Activated CD8-positive, alpha-beta memory T cell treated with anti-CD3 and anti-CD28 coated beads, Interleukin-2, amount 50 U/mL, for 48 hours (primary cell): ENCODE results near the gene UCHL1.
"Not testable (repeated sequence)": the region's sequence is repeated elsewhere in the genome, so short reads cannot be mapped to it uniquely, and the experiment has no call there.

Source experiments
- DNase-seq: peaks from one replicate; pipeline ENCODE4 v3.0.0-alpha.2; 2020

The UCHL1 gene

DNA sequence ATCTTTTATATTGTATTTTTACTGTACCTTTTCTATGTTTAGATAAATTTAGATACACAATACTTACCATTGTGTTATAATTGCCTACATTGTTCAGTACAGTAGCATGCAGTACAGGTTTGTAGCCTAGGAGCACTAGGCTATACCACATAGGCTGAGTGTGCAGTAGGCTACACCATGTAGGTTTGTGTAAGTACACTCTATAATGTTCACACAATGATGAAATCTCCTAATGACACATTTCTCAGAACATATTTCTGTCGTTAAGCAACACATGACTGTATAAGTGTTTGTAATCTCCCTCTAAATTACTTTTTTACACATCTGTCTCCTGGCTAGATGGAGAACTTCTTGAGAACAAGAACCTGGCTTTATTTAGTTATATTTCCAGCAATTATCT is 40.3 kb downstream of the UCHL1 start:
- DNase-seq = no peak

DNA sequence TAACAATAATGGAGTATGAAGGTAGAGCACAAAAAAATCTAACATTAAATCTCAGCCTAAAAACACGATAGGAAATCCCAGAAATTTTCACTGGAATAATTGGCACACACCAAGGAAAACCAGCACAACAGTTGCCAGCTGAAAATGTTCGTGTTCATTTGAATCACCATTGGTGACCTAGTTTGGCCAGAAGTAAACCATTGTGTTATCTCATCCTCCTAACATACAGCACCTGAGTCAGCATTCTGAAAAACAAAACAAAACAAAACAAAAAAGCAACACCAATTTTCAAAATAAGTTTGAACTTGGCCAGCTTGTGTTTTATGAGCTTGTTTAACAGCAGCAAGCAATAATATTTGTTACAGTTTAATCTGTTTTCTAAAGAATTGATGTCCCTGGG is 41.1 kb downstream of the UCHL1 start:
- DNase-seq = no peak

DNA sequence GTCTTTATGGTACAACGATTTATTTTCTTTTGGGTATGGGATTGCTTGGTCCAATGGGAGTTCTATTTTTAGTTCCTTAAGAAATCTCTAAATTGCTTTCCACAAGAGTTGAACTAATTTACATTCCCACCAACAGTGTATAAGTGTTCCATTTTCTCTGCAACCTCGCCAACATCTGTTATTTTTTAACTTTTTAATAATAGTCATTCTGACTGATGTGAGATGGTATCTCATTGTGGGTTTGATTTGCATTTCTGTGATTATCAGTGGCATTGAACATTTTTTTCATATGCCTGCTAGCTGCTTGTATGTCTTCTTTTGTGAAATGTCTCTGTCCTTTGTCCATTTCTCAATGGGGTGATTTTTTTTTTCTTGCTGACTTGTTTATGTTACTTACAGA is 42.8 kb downstream of the UCHL1 start:
- no peak for DNase-seq

DNA sequence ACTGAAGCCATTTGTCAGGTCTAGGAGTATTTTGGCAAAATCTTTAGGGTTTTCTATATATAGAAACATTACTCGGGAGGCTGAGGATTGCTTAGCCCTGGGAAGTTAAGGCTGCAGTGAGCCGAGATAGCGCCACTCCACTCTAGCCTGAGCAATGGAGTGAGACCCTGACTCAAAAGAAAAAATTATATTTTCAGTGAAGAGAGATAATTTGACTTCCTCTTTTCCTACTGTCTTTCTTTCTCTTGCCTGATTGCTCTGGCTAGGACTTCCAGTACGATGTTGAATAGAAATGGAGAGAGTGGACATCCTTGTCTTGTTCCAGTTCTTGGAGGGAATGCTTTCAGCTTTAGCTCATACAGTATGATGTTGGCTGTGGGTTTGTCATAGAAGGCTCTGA is 44.4 kb downstream of the UCHL1 start:
- no peak for DNase-seq

DNA sequence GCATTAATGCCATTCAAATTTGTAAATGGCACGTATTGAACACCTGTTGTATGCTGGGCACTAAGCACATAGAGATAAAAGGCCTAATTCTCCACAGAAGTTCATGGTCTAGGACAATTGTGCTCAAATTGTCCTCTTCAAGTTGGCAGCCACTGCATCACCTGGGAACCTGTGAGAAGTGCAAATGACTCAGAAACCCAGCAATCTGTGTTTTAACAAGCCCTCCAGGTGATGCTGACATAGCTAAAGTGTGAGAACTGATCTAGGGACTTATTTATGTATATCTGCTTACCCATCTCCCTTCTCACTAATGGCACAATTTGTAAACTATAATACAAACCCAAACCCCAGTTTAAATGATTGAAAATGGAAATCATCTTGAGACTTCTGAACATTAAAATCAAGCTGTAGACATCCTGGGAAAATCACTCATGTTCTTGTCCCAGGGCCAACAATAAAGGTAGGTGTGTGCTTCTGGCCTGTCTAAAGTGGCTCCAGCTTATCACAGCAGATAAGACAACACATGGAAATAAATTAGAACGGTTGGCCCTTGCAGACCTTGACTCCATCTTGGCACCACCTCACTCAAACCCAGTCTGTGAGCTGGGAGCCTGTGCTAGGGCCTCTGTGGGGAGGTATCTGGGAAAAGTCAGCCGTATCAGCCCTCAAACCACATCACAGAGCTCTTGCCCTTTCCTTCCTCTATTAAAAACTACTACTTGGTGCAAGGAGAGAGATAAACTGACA is 46.8 kb downstream of the UCHL1 start:
- no peak for DNase-seq

DNA sequence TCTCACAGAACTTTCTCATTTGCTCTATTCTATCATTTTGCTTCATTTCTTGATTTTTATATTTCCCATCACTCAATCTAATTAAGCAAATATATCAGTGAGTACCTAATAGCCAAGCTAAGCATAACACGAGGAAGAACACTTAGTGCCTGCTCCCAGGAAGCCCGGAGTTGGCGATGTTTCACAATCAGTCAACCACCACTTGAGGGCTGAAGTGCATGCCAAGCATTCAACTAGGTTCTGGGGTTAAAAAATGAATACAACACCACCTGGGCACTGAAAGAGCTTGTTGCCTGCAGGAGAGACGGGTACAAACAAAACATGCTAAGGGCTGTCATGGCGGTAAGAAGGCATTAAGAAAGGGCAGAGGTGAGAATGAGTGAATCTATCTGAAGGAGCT is 47.5 kb downstream of the UCHL1 start:
- DNase-seq = no peak

DNA sequence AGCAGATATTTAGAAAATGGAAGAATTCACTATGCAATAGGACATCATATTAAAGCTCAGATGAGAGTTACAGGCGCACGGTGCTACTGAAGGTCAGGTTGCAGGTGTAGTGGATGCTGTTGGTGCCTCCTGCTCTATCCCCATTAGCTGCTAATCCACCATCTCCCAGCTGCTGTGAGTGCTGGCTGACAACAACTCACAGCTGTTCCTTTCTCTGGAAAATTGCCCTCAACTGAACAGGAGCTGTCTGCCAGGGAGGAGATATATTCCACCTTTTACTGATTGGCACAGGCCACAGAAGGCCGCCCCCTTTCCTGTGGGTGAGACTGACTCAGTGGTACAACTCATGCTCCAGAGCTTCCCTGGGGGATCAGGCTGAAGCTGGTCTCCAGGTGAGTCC is 48.7 kb downstream of the UCHL1 start:
- no peak for DNase-seq

DNA sequence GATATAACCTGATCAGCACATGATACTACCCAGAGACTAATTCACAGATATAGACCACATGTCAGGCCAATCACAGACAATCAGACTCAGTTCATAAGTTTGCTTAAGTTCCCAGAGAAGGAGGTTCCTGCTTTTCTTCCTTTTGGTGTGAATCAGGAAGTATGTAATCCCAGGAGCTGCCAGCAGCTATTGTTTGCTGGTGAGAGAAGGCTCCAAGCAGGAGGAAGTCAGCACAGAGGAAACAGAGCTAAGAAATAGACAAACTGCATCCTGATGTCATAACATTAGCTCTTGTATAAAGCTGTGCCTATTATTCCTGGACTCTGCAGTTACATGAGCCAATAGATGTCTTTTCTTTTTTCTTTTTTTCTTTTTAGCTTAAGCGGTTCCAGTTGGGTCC is 50.9 kb downstream of the UCHL1 start:
- no peak for DNase-seq

DNA sequence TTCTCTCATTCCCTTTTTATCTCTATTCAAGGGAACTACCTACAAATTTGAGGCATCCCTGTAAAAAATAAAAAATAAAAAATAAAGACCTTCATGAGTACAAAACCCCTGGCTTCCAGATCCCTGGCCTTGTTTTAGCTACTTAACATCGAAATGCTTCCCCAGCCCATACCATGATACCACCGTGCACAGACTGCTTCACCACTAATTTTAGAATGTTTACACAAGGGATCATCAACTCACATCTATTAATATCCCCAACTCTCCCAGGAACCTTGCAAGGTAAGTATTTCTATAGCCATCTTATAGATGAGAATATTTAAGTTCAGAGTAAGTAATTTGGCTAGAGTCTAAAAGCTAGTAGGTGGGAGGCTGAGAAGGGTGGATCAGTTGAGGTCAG is 51.7 kb downstream of the UCHL1 start:
- DNase-seq = no peak

DNA sequence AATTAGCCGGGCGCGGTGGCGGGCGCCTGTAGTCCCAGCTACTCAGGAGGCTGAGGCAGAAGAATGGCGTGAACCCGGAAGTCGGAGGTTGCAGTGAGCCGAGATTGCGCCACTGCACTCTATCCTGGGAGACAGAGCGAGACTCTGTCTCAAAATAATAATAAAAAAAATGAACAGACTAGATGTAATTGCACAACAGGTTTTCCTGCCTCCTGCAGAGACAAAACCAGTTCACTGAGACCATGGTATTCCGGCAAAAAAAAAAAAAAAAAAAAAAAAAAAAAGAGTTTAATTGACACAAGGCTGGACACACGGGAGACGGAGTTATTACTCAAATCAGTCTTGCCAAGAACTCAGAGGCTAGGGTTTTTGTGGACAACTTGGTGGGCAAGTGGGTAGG is 58.7 kb downstream of the UCHL1 start:
- not testable (repeated sequence) for DNase-seq

DNA sequence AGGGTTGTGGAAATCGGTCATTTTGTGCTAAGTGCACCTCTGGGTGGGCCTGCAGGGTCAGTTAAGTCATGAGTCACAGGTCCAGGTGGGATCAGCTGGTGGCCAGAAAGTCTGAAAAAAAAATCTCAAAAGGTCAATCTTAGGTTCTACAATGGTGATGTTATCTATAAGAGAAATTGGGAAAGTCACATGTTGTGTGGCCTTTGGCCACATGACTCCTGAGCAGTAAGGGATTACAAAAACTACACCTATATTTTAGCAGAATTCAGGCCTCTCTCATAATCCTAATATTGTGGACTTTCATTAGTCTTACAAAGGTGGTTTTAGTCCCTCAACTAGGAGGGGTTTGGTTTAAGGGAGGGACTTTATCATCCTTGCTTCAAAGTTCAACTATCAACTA is 59.1 kb downstream of the UCHL1 start:
- no peak for DNase-seq
